DND-41 (cell line): ENCODE results near the gene OLAH.

Experiments used
- CTCF ChIP-seq: IDR thresholded peaks from 2 replicates; pipeline ENCODE4 v1.5.1; 2012; ENCODE audit warnings: borderline replicate concordance, low read length, moderate library complexity, mild to moderate bottlenecking; ENCODE audit not compliant: poor library complexity, severe bottlenecking; ENCODE audit errors: extremely low read depth
- EZH2 ChIP-seq: IDR thresholded peaks from 3 replicates; pipeline ENCODE4 v1.6.1; 2012; ENCODE audit warnings: borderline replicate concordance, low read depth, mild to moderate bottlenecking, moderate library complexity, low read length, inconsistent platforms; ENCODE audit not compliant: severe bottlenecking

- TF ChIP-seq CTCF (no peak), EZH2 (no peak)
Observed at GRCh38 chr10:15059914-15060313, 16.2 kb downstream of the OLAH start.
